OCI-LY1 (cell line): ENCODE results near the gene RGMA.
"Not testable (repeated sequence)": the region's sequence is repeated elsewhere in the genome, so short reads cannot be mapped to it uniquely, and the experiment has no call there.

Experiments
- H2AFZ ChIP-seq: fragments of 200-600 bp; sonication (generic), shearing (Covaris generic); 2 replicates; pipeline ENCODE4 v1.6.0; 2014; ENCODE audit warnings: antibody characterized with exemption, mild to moderate bottlenecking, low read length
- H3F3A ChIP-seq: fragments of 200-600 bp; sonication (generic), shearing (Covaris generic); 2 replicates; pipeline ENCODE4 v1.6.0; 2014; ENCODE audit warnings: mild to moderate bottlenecking, antibody characterized with exemption, low read length, moderate library complexity; ENCODE audit not compliant: insufficient read depth
- H3K27ac ChIP-seq: fragments of 200-600 bp; sonication (generic); 2 replicates; pipeline ENCODE4 v1.5.1; 2014; ENCODE audit warnings: low read length, mixed run types, mild to moderate bottlenecking, low read depth; ENCODE audit not compliant: poor library complexity, severe bottlenecking
- H3K27me3 ChIP-seq: fragments of 200-600 bp; sonication (generic); 2 replicates; pipeline ENCODE4 v1.6.0; 2014; ENCODE audit warnings: antibody characterized with exemption, mild to moderate bottlenecking, low read length, moderate library complexity; ENCODE audit not compliant: insufficient read depth
- H3K36me3 ChIP-seq: fragments of 200-600 bp; sonication (generic); 2 replicates; pipeline ENCODE4 v1.6.1; 2014; ENCODE audit warnings: mild to moderate bottlenecking, antibody characterized with exemption, low read length, moderate library complexity, mixed read lengths; ENCODE audit not compliant: insufficient read depth
- H3K4me1 ChIP-seq: fragments of 200-600 bp; sonication (generic); 2 replicates; pipeline ENCODE4 v1.5.1; 2014; ENCODE audit warnings: mild to moderate bottlenecking, low read length, moderate library complexity; ENCODE audit not compliant: insufficient read depth, severe bottlenecking
- H3K4me2 ChIP-seq: fragments of 200-600 bp; sonication (generic), shearing (Covaris generic); 2 replicates; pipeline ENCODE4 v1.6.1; 2014; ENCODE audit warnings: low read length
- H3K4me3 ChIP-seq: fragments of 200-600 bp; sonication (generic); 2 replicates; pipeline ENCODE4 v1.5.1; 2014; ENCODE audit warnings: low read length, low read depth, mild to moderate bottlenecking, mixed read lengths; ENCODE audit not compliant: poor library complexity, severe bottlenecking
- H3K79me2 ChIP-seq: fragments of 200-600 bp; shearing (Covaris generic); 2 replicates; pipeline ENCODE4 v1.6.1; 2016; ENCODE audit warnings: mixed run types, low read length, mixed read lengths; ENCODE audit not compliant: insufficient read depth
- H3K9ac ChIP-seq: fragments of 200-600 bp; sonication (generic), shearing (Covaris generic); 2 replicates; pipeline ENCODE4 v1.6.1; 2014; ENCODE audit warnings: mild to moderate bottlenecking, low read length, mixed read lengths
- H3K9me2 ChIP-seq: fragments of 200-600 bp; sonication (generic), shearing (Covaris generic); 2 replicates; pipeline ENCODE4 v1.6.1; 2014; ENCODE audit warnings: low read depth, mild to moderate bottlenecking, low read length, mixed read lengths
- H3K9me3 ChIP-seq: fragments of 200-600 bp; shearing (Covaris generic); 2 replicates; pipeline ENCODE4 v1.6.1; 2014; ENCODE audit warnings: low read length, mixed read lengths
- H4K20me1 ChIP-seq: fragments of 200-600 bp; sonication (generic), shearing (Covaris generic); 2 replicates; pipeline ENCODE4 v1.6.0; 2016; ENCODE audit warnings: mild to moderate bottlenecking, low read length; ENCODE audit not compliant: insufficient read depth
- EZH2 ChIP-seq: fragments of 200-600 bp; sonication (generic), shearing (Covaris generic); IDR thresholded peaks from 2 replicates; pipeline ENCODE4 v1.8.0; 2017; ENCODE audit warnings: borderline replicate concordance, mixed run types, mild to moderate bottlenecking, antibody characterized with exemption, low read length, moderate library complexity, mixed read lengths
- TF ChIP-seq, protein P1 (sequence below): fragments of 200-600 bp; sonication (generic), shearing (Covaris generic); IDR thresholded peaks from 2 replicates; pipeline ENCODE4 v1.5.1; 2017; ENCODE audit warnings: mild to moderate bottlenecking, antibody characterized with exemption, low read length, moderate library complexity, mixed read lengths

Gene RGMA

DNA sequence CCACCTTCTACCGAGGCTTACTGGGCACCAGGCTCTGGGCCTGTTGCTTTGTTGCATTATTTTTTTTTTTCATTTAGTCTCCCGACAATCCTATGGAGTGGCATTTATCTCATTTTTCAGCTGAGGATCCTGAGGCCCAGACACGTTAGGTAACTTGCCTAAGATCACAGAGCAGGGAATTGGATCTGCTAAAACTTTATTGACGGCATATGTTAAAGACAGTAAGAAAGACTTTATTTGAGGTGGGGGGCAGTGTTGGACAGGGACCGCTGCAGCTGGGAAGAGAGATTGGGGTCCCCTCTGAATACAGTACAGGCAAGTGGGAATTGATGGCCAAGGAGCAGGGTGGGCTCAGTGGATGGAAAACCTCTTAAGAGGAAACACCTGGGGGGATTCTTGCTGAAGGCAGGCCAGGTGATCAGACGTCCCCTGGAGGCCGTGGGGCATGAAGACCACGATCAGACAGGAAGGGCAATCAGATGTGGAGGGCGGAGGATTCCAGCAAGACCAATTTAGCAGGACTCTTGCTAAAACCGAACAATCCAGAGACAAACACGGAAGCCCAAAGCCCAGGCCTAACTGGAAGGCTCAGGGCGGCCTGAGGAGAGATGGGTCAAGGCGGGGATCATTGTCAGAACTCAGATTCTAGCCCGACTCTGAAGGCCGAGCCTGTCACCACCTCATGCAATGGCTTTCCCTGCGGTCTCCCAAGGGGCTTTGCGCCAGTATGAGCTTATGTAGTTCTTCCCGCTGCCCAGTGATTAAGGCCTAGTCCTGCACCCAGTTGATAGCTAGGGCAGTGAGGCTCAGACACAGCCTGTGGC is 53.7 kb downstream of the RGMA start:
- no peaks in the 10 kb centered on the region for H4K20me1 ChIP-seq
- no peaks in the 10 kb centered on the region for H3K4me1 ChIP-seq
- 0 out of 2 replicates have a peak, but pooled peaks cover 4% of the 10 kb centered on the region for H3K27me3 ChIP-seq
- H2AFZ ChIP-seq, result no peak overlapping the region
- no peak overlapping the region for H3K27ac ChIP-seq
- H3K36me3 ChIP-seq, result no peaks in the 10 kb centered on the region
- H3K9me3 ChIP-seq, result no peaks in the 10 kb centered on the region
- no peaks in the 10 kb centered on the region for H3K9me2 ChIP-seq
- no peak overlapping the region for H3K4me3 ChIP-seq
- no peaks in the 10 kb centered on the region for H3K79me2 ChIP-seq
- TF ChIP-seq EZH2, result no peak
- TF ChIP-seq, protein P1, sequence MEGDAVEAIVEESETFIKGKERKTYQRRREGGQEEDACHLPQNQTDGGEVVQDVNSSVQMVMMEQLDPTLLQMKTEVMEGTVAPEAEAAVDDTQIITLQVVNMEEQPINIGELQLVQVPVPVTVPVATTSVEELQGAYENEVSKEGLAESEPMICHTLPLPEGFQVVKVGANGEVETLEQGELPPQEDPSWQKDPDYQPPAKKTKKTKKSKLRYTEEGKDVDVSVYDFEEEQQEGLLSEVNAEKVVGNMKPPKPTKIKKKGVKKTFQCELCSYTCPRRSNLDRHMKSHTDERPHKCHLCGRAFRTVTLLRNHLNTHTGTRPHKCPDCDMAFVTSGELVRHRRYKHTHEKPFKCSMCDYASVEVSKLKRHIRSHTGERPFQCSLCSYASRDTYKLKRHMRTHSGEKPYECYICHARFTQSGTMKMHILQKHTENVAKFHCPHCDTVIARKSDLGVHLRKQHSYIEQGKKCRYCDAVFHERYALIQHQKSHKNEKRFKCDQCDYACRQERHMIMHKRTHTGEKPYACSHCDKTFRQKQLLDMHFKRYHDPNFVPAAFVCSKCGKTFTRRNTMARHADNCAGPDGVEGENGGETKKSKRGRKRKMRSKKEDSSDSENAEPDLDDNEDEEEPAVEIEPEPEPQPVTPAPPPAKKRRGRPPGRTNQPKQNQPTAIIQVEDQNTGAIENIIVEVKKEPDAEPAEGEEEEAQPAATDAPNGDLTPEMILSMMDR, result no peak
- H3F3A ChIP-seq, result no peaks in the 10 kb centered on the region
- no peak overlapping the region for H3K9ac ChIP-seq
- H3K4me2 ChIP-seq, result no peak overlapping the region

DNA sequence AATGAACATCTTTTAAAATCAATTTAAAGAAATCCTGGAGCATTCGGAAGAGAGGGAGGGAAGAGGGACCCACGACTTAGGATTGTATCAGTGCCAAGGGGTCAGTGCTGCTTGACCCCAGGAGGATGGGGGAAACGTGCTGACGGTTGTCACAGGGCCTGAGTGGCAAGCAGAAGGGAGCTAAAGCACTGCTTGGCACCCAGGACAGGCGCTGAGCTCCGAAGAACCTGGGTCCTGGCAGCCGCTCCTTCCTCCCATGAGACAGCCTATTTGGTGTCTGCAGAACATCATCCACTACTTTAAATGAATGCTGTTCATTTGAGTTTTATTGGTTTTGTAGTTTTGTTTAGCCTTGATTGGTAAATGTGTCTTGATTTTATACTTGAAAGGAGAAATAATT is 54.5 kb downstream of the RGMA start:
- Histone ChIP-seq H3K27me3 (0 out of 2 replicates have a peak, but pooled peaks cover 4% of the 10 kb centered on the region), H3K9ac (no peak overlapping the region), H3K9me3 (no peaks in the 10 kb centered on the region), H3K4me3 (no peak overlapping the region), H3K79me2 (no peaks in the 10 kb centered on the region), H3K36me3 (no peaks in the 10 kb centered on the region), H3K4me2 (no peak overlapping the region), H2AFZ (no peak overlapping the region), H3K4me1 (peaks cover 6% of the 10 kb centered on the region), H3F3A (no peaks in the 10 kb centered on the region), H4K20me1 (no peaks in the 10 kb centered on the region), H3K27ac (no peak overlapping the region), H3K9me2 (no peaks in the 10 kb centered on the region)
- TF ChIP-seq, protein P1, result no peak
- no peak for TF ChIP-seq EZH2

DNA sequence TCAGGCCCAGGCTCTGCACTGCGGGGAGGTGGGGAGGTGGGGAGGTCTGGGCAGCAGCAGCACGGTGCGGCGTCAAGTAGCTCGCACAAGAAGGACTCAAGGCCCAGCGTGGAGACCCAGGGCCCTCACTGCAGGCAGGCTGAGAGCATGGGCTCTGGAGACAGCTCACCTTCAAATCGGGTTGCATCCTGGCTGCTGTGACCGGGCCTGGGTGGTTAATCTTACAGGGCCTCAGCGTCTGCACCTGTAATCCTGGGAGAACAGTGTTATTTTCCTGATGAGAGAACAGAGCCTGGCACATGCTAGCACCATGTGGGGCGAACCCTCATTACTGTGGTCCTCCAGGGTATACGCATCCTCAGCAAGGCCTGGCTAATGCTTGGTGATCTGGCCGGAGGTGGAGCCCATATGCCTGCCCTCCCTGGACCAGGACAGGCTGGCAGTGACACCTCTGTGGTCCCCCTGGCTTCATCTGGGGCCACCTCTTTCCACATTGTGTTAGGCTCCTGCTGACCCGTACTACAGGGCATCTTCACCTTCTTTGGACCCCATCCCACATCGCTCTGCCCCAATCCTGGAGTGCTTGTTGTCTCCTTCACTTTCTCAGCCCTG is 55.5 kb downstream of the RGMA start:
- no peaks in the 10 kb centered on the region for H4K20me1 ChIP-seq
- no peak for TF ChIP-seq EZH2
- TF ChIP-seq, protein P1, result no peak
- no peaks in the 10 kb centered on the region for H3K36me3 ChIP-seq
- no peak overlapping the region for H3K9ac ChIP-seq
- 0 out of 2 replicates have a peak, but pooled peaks cover 4% of the 10 kb centered on the region for H3K27me3 ChIP-seq
- no peaks in the 10 kb centered on the region for H3F3A ChIP-seq
- no peak overlapping the region for H3K4me2 ChIP-seq
- H3K4me3 ChIP-seq, result no peak overlapping the region
- no peaks in the 10 kb centered on the region for H3K79me2 ChIP-seq
- H3K4me1 ChIP-seq, result peaks cover 14% of the 10 kb centered on the region
- no peaks in the 10 kb centered on the region for H3K9me2 ChIP-seq
- no peak overlapping the region for H3K27ac ChIP-seq
- H3K9me3 ChIP-seq, result no peaks in the 10 kb centered on the region
- H2AFZ ChIP-seq, result no peak overlapping the region

DNA sequence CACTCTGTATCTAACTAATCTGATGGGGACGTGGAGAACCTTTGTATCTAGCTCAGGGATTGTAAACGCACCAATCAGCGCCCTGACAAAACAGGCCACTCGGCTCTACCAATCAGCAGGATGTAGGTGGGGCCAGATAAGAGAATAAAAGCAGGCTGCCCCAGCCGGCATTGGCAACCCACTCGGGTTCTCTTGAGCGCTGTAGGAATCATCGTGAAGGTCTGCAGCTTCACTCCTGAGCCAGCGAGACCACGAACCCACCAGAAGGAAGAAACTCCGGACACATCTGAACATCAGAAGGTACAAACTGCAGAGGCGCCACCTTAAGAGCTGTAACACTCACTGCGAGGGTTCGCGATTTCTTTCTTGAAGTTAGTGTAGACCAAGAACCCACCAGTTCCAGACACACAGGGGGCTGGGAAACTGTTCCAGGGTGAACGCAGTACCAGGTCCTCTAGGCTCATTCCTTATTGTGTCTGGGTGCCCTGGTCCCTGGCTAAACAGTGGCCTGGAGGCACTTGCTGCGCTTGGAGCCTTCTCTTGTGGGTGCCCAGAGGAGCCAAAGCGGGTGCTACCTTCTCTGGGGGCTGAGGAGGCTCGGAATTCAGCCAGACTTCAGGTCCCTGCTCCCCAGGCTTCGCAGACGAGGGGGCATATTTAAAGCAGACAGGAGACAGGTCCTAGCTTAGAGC is 56.4 kb downstream of the RGMA start:
- H3K36me3 ChIP-seq, H3K9ac ChIP-seq, H3K9me3 ChIP-seq, H3K4me2 ChIP-seq, H3F3A ChIP-seq, H3K27me3 ChIP-seq, H3K4me3 ChIP-seq, H4K20me1 ChIP-seq, H3K27ac ChIP-seq, H3K9me2 ChIP-seq, H2AFZ ChIP-seq, H3K79me2 ChIP-seq: not testable (repeated sequence)
- peaks cover 14% of the 10 kb centered on the region for H3K4me1 ChIP-seq
